B cell (primary cell): ENCODE data around the gene PAQR3. TPM values are rescaled to one million over a fixed set of nuclear protein-coding genes. Genes with fewer than 3 reads are reported as not detected.

ENCODE experiments used
- ATAC-seq: fragments of 200-7000 bp; cut with Tn5 transposase; one replicate; pipeline ENCODE4 v1.10.0; 2021; ENCODE audit warnings: low read depth, mild to moderate bottlenecking, moderate number of reproducible peaks, moderate library complexity
- CTCF ChIA-PET: fragments of 350-600 bp; sonication (Branson Sonifier 250); formaldehyde crosslinking; loops from one replicate; lab custom pipeline; 2021; ENCODE audit warnings: antibody characterized with exemption, inconsistent platforms; lab: Charles Lee
- POLR2A ChIA-PET: fragments of 350-600 bp; sonication (Branson Sonifier 250); formaldehyde crosslinking; loops from one replicate; lab custom pipeline; 2021; ENCODE audit warnings: antibody characterized with exemption; lab: Charles Lee
- DNase-seq: peaks from one replicate; pipeline ENCODE4 v3.0.0; 2013
- H2AFZ ChIP-seq: 2 replicates; pipeline ENCODE4 v1.6.1; 2012; ENCODE audit warnings: mild to moderate bottlenecking, low read depth, low read length; ENCODE audit not compliant: insufficient read depth, poor library complexity, severe bottlenecking
- H3K27ac ChIP-seq, 2 donors: 1 replicate in 1 of 2; 2 replicates in 1 of 2; pipeline ENCODE4 v1.5.1; 2012 to 2013; ENCODE audit warnings: low read length in 2 of 2, mild to moderate bottlenecking in 2 of 2, moderate library complexity in 1 of 2
- H3K27me3 ChIP-seq, 4 experiments: fragments of 200-600 bp in 1 of 4; sonication (generic) in 1 of 4; replicated peaks in 1 of 4; 1 replicate in 2 of 4; 2 replicates in 2 of 4; pipeline versions ENCODE4 v1.6.1 to v1.7.0; 2013 to 2016; ENCODE audit warnings: low read length in 3 of 4, mild to moderate bottlenecking in 2 of 4, mixed read lengths in 1 of 4, moderate library complexity in 1 of 4; ENCODE audit not compliant: insufficient read depth in 4 of 4, control insufficient read depth in 3 of 4; ENCODE audit errors: control extremely low read depth in 1 of 4
- H3K36me3 ChIP-seq, 2 experiments: replicated peaks in 1 of 2; 1 replicate in 1 of 2; 2 replicates in 1 of 2; pipeline versions ENCODE4 v1.6.1 to v1.7.1; 2013; ENCODE audit warnings: low read length in 1 of 2; ENCODE audit not compliant: insufficient read depth in 2 of 2, control insufficient read depth in 1 of 2; ENCODE audit errors: control extremely low read depth in 1 of 2, extremely low read depth in 1 of 2
- H3K4me1 ChIP-seq, 2 donors: fragments of 200-600 bp in 1 of 2; sonication (generic) in 1 of 2; 1 replicate in 1 of 2; 2 replicates in 1 of 2; pipeline versions ENCODE4 v1.5.1 to v1.6.1; 2013 to 2017; ENCODE audit warnings: low read length in 2 of 2; ENCODE audit not compliant: control insufficient read depth in 2 of 2, insufficient read depth in 2 of 2
- H3K4me2 ChIP-seq: replicated peaks from 2 replicates; pipeline ENCODE3; 2012; ENCODE audit warnings: mild to moderate bottlenecking, low read depth, low read length; ENCODE audit not compliant: poor library complexity, severe bottlenecking
- H3K4me3 ChIP-seq, 5 experiments: fragments of 200-600 bp in 1 of 5; sonication (generic) in 1 of 5; 1 replicate in 3 of 5; 2 replicates in 2 of 5; pipeline versions ENCODE4 v1.5.1 to v1.7.0; 2011 to 2016; ENCODE audit warnings: low read length in 4 of 5, mild to moderate bottlenecking in 4 of 5, low read depth in 2 of 5, control low read depth in 1 of 5, moderate library complexity in 1 of 5; ENCODE audit not compliant: insufficient read depth in 1 of 5; ENCODE audit errors: control extremely low read depth in 1 of 5, extremely low read depth in 1 of 5
- H3K79me2 ChIP-seq: fragments of 200-600 bp; sonication (generic); one replicate; pipeline ENCODE4 v1.6.0; 2016; ENCODE audit warnings: low read length; ENCODE audit not compliant: control insufficient read depth, insufficient read depth
- H3K9ac ChIP-seq: fragments of 200-600 bp; sonication (generic); 2 replicates; pipeline ENCODE4 v1.6.1; 2017; ENCODE audit warnings: mild to moderate bottlenecking, low read length, moderate library complexity
- H3K9me3 ChIP-seq, 3 donors: one replicate each; pipeline versions ENCODE4 v1.6.1 to v1.7.1; 2013; ENCODE audit warnings: low read length in 2 of 3; ENCODE audit not compliant: control insufficient read depth in 2 of 3, insufficient read depth in 1 of 3; ENCODE audit errors: control extremely low read depth in 1 of 3
- H4K20me1 ChIP-seq: 2 replicates; pipeline ENCODE4 v1.6.0; 2012; ENCODE audit warnings: mild to moderate bottlenecking, low read length; ENCODE audit not compliant: insufficient read depth, control insufficient read depth, poor library complexity, severe bottlenecking
- H3K27ac Mint-ChIP-seq: one replicate; pipeline ENCODE4 v1.8.0; 2021; ENCODE audit warnings: mixed read lengths
- H3K27me3 Mint-ChIP-seq: one replicate; pipeline ENCODE4 v1.8.0; 2021; ENCODE audit warnings: mixed read lengths
- H3K4me1 Mint-ChIP-seq: one replicate; pipeline ENCODE4 v1.8.0; 2021; ENCODE audit warnings: mixed read lengths
- H3K4me3 Mint-ChIP-seq: one replicate; pipeline ENCODE4 v1.8.0; 2021; ENCODE audit warnings: mixed read lengths
- H3K9me3 Mint-ChIP-seq: one replicate; pipeline ENCODE4 v1.8.0; 2022; ENCODE audit warnings: mixed read lengths; ENCODE audit not compliant: insufficient read depth
- CTCF ChIP-seq: fragments of 200-600 bp; IDR thresholded peaks from one replicate; pipeline ENCODE4 v1.8.0; 2022; ENCODE audit warnings: antibody characterized with exemption, mild to moderate bottlenecking
- EZH2 ChIP-seq: IDR thresholded peaks from 2 replicates; pipeline ENCODE4 v1.6.1; 2012; ENCODE audit warnings: borderline replicate concordance, low read depth, mild to moderate bottlenecking, moderate library complexity, low read length; ENCODE audit not compliant: insufficient read depth, poor library complexity, severe bottlenecking
- WGBS: methylation state at CpG from one replicate; pipeline ENCODE4 v1.1.5; 2013; ENCODE audit warnings: missing lambda C conversion rate; ENCODE audit not compliant: insufficient coverage; 5-methylcytosine and 5-hydroxymethylcytosine counted together
- intact Hi-C: fragments of 100-400 bp; cut with micrococcal nuclease; formaldehyde crosslinking; loops from one replicate; pipeline ENCODE4 v1.10.0; 2022
- polyA plus RNA-seq: library from polyadenylated mRNA; depleted of rRNA; stranded (reverse); fragments of >200 nt; gene quantifications from 2 replicates; pipeline ENCODE4 v1.2.3, GENCODE V29; 2012
- total RNA-seq, 2 donors: library from RNA; stranded (reverse); fragments of 120-200 nt in 1 of 2; gene quantifications; 1 replicate in 1 of 2; 2 replicates in 1 of 2; pipeline versions ENCODE4 v1.2.3 to v1.2.4, GENCODE V29; 2013 to 2022

PAQR3 gene
- total and polyA plus RNA-seq, 2 donors (not counting 1 experiment from before 2014, with no cell fraction given) = 5.3 to 12.6 TPM

DNA sequence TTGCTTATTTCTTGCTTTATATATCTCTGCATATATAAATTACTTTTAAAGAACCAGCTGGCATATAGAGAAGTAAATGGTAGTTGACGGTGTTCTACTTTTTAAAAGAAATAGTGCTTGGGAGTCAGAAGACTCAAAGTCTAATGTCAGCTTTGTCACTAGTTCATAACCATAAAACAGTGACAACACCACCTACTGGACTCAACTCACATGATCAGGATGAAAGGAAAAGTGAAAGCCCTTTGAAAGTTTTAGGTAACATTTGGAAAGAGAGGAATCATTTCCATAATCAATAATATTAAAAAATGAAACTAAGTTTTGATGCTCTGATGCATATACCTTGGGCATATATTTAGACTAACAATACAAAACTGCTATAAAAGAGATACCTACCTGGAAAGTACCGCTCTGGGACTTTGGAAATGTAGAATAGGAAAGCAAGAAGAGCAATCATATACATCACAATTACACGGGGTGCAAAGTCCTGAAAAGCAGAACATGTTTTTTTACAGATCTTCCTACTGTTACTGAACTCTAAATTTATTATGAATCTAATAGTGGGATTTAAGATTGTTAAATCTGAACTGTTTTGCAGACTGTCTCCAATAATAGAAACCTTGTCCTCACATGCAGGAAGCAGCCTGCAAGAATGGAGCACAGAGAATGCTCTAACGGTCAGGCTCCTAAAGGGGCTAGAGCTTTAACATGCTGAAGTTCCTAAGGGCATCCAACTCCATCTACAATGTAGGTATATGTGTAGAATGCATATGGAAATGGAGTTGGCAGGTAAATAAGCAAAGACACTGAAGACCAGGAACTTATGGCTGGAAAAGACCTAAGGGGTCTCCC lies 15.6 kb downstream of the PAQR3 start:
- no peak overlapping the region for H3K4me3 ChIP-seq
- no peaks in the 10 kb centered on the region for H3K79me2 ChIP-seq
- H4K20me1 ChIP-seq = no peaks in the 10 kb centered on the region
- H3K9me3 ChIP-seq = no peaks in the 10 kb centered on the region
- no peak overlapping the region for H3K9ac ChIP-seq
- intact Hi-C loops = no loop called here
- Mint-ChIP-seq H3K4me3 (no peak overlapping the region), H3K27me3 (no peaks in the 10 kb centered on the region), H3K27ac (no peak overlapping the region), H3K9me3 (no peaks in the 10 kb centered on the region), H3K4me1 (peaks cover 7% of the 10 kb centered on the region)
- H3K4me2 ChIP-seq = no peak overlapping the region
- no peak overlapping the region for H2AFZ ChIP-seq
- ChIA-PET CTCF (interaction anchor here (1.1 to 1.3 kb wide), 2 partner anchors 30 to 310 kb away, joined by 3 read pairs; no protein-coding TSS in a partner anchor), POLR2A (no interaction called here)
- no peak overlapping the region for H3K27ac ChIP-seq
- H3K36me3 ChIP-seq = peaks cover 2 to 21% of the 10 kb centered on the region in 2 experiments
- H3K4me1 ChIP-seq = no peaks in the 10 kb centered on the region
- WGBS = 33% methylated on average over 1 of the region's 4 CpGs
- no peak for TF ChIP-seq EZH2
- TF ChIP-seq CTCF = no peak
- DNase-seq (no peak), ATAC-seq (no peak)
- H3K27me3 ChIP-seq = no peaks in the 10 kb centered on the region

GRCh38 chr4:78922207-78922606 lies 17.0 kb downstream of the PAQR3 start:
- Histone ChIP-seq H3K27ac (no peak overlapping the region), H3K4me2 (no peak overlapping the region), H3K79me2 (no peaks in the 10 kb centered on the region), H4K20me1 (no peaks in the 10 kb centered on the region), H3K4me1 (no peaks in the 10 kb centered on the region), H3K27me3 (no peaks in the 10 kb centered on the region), H3K9ac (no peak overlapping the region), H3K9me3 (no peaks in the 10 kb centered on the region), H3K36me3 (peaks cover 2 to 15% of the 10 kb centered on the region in 2 experiments), H2AFZ (no peak overlapping the region), H3K4me3 (no peak overlapping the region)
- ATAC-seq (no peak), DNase-seq (no peak)
- TF ChIP-seq CTCF (no peak), EZH2 (no peak)
- H3K9me3 Mint-ChIP-seq = no peaks in the 10 kb centered on the region
- H3K27ac Mint-ChIP-seq = no peak overlapping the region
- peaks cover 7% of the 10 kb centered on the region for H3K4me1 Mint-ChIP-seq
- intact Hi-C loops = no loop called here
- WGBS = no CpG with 5 or more reads among the region's 4 CpGs
- no peaks in the 10 kb centered on the region for H3K27me3 Mint-ChIP-seq
- H3K4me3 Mint-ChIP-seq = no peak overlapping the region
- ChIA-PET POLR2A (no interaction called here), CTCF (interaction anchor here (1.2 to 1.3 kb wide), 2 partner anchors 13 to 28 kb away, joined by 3 read pairs; no protein-coding TSS in a partner anchor)
